GM20431 (cell line): Measurements from ENCODE around the gene POU2F3.

Experiments used
- in situ Hi-C: fragments of 300-500 bp; cut with MseI, MboI; formaldehyde crosslinking; loops from one replicate; pipeline ENCODE4 v1.15.0; 2020; ENCODE audit warnings: low sequenced_read_pairs; ENCODE audit not compliant: unreplicated experiment

POU2F3 gene

DNA sequence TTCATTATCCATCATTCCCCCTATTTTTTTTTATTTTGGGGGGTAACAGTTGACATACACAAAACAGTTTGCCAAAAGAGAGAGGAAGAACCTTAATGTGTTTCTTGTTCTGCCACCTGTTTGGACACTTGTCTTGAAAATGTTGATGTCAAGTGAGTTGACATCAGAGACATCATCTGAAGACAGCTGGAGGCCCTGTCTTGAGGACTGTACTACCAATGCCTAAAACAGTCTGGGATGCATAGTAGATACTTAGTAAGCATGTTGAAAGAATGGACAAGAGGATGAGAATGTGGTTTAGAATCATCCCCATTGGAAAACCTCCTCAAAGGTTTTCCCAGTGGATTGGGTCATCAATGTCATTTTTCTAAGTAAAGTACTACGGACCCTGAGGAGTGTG lies 93.9 kb downstream of the POU2F3 start:
- in situ Hi-C loops: no loop called here

DNA sequence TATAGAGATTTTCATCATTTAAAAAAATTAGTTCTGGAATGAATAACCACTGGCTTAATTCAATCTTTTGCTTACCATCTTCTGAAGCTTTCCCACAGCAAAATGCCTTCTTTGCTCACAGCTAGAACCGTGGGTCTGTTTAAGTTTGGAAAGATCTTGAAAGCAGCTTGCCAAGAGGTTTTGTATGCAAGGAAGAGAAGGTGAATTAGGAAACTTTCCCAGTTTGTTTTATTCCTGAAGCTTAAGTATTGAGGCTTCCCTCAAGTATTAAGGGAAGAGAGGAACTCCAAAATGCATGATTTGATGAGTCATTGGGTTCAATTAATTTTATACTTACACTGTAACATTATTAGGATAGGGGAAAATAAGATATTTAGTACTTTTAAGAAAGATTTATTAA lies 94.4 kb downstream of the POU2F3 start:
- in situ Hi-C loops: no loop called here

DNA sequence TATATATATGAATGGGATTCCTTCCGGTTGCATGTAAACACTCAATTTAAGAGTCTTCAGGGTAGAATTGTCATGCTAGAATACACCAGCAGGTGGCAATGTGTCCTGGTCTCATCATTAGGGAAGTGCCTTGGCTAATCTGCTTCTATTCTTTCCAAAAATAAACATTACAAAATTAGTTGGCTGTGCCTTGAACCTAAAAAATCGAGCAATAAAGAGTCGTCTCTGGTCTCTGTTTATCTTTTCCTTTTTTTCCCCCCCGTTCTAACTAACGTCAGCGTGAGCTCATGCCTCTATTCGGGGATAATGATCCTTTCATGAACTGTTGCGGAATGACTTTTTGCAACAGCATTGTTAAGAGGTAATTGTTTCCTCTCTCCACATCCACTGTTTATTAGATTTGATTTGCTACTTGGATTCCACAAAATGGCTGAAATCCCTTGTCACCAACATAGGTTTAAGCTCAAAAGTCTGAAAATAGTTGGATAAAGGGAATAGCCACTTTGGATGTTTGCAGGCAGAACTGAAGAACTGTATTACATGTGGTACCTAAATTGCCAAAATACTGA lies 95.0 kb downstream of the POU2F3 start:
- in situ Hi-C loops: no loop called here

DNA sequence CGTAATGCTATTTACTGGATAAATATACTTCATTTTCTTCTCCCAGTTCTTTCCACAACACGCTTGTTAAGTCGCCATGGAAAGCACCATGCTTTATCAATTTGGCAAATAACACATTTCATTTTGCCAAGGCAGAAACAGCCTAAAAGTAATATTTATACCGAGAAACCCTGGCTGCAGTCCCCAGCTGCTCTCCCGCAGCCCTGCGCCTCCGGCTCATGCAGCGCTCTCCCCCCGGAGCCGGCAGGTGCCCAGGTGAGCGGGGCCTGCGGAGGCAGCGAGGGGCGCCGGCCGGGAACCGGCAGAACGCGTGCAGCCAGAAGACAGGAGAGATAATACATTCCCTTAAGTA lies 95.6 kb downstream of the POU2F3 start:
- in situ Hi-C loops: no loop called here

DNA sequence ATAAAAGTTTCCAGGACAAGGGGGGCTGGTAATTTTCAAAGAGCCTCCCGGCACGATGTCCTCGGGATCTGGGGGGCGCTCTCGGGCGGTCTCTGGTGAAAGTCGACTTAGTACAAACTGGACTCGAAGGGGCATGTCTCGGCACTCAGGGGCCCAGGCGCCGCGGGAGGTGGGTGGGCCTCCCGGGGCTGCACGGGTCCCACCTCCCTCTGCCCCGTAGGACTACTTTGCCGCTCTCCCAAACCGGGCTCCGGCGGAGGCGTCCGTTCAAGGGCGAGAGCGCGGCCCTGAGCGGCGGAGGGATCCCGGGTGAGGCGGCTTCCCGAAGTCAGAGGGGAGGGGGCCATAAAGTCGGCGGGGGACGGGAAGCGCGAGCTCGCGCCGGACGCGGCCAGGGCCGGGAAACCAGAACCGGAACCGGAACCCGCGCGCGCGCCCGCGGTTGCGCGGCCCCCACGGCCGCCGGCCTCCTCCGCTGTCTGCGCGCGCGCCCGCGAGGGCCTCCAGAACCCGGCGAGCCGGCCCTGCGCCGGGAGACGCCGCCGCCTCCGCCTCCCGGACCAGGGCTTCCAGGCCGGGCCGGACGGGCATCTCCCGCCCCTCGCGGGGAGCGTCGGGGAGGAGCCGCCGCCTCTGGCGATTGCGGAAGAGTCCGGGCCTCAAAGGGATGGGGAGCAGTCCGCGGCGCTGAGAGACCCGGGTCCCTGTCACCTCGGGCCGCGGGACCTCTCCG lies 96.1 kb downstream of the POU2F3 start, which contains the start of gene ARHGEF12:
ARHGEF12 (plus strand) TSS at position 506 of the 733 bp plus-strand sequence. CDS start 831 bp downstream, outside the sequence.
- in situ Hi-C loops: no loop called here

DNA sequence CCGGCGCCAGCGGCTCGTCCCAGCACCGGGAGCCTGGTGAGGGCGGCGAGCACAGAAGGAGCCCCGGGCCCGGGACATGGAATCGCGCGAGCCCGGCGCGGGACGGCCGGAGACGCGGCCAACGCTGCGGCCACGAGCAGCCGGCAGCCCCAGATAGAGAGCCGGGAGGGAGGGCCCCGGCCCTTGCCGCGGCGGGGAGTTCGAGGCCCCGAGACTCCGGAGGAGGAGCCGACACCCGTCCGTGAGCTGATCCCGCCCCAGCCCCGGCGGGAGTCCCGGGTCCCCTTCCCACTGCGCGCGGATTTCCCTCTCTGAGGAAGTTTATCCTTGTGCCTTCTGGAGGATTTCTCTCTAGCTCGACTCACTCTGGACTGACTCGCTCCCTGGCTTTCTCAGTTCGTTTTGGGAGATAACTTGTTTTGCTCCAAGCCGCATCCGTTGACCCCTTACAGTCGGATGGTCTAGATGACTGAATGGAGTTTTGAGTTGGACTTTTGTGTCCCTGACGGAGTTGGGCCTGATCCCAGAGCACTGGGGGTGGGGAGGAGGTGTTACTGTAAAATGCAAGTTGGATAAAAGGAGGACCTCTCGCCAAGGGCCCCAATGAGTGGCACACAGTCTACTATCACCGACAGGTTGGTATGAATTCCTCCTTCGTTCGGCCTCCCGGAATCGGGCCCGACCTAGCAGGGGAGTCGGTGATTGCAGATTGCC lies 96.9 kb downstream of the POU2F3 start:
- in situ Hi-C loops: no loop called here

DNA sequence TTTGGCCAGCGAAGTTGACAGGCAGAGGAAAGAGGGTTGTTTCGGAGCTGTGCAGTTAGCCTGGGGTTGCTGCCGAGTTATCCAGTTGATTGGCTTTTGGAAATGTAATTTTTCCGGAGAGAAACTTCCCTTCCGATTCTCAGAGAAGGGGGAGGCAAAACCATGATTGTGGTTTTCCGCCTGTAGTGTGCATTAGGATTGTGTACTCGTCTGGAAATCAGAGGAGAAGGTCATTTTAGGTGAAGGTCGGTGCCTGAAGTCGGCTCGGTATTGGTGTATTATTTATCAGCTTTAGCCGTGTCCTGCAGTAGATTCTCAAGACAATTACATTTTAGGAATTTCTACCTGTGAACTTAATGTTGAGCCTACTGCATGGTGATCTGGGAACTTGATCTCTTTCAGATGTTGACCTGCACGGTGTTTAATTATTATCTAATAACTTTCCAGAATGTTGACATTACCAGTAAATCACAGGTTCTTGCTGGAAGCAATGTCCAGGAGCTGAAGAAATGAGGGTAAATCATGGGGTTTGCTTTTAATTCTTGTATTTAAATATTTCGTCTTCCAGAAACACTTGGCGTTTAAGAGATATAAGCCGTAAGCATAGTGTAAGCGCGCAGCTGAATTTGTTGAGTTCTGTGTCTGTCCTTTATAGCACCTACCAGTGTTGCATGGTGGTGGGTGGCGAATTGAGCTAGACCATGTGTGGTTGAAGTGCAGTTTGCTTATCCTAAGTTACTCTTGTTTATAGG lies 97.6 kb downstream of the POU2F3 start:
- in situ Hi-C loops: no loop called here

DNA sequence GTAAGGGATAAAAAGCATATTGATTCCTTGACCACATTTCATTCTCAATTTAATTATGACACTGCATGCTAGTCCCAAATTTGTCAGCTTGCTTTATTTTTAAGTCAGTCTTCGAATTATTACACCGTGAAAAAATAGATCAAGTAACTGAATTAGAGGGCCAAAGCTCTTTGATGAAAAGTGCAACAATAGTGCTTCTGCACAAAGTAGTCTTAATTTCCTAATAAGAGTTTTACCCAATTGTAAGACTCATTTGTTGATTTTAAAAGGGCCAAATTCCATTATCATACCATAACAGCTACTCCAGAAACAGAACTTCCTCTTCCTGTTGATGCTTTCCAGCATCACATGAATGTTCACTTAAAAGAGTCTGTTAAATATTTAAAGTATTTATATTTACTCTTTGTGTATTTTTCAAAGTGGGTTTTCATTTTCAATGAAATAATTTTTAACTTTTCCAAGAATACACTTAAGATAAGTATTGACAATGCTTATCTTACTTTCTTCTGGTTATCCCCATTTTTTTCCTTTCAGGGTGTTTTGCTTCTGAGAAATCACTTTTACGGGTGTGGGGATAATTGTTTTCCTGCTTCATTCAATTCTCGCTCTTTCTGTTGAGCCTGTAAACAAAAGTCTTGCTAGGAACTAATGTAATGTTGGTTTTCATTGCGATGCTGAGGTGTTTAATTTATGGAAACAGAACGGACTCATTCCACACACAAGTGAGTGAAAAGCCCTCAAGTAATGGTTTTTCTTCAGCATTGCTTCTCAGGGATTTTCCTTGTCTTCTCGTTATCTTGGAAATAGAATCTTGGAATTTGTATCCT lies 98.4 kb downstream of the POU2F3 start:
- in situ Hi-C loops: no loop called here

DNA sequence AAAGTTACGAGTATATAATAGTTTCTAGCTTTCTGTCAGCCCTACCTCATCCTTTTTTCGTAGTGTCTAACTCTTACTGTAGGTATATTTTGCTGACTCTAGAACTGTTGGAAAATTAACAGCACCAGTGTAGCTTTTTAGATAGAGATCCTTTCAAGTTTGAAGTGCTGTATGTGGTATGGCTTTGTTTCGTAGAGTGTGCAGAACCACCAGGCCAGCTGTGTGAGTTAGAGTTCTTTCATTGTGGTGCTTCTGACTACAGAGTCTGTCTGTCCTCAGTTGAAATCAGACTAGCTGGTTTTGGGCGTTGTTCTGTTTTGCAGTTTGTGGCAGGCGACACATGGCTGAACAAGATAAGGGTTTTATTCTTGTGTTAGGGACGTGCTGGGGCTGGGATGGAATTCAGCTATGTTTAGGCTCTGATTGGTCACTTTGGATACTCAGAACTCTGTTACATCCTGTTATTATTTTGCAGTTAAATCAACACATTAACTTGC lies 99.5 kb downstream of the POU2F3 start:
- in situ Hi-C loops: no loop called here

DNA sequence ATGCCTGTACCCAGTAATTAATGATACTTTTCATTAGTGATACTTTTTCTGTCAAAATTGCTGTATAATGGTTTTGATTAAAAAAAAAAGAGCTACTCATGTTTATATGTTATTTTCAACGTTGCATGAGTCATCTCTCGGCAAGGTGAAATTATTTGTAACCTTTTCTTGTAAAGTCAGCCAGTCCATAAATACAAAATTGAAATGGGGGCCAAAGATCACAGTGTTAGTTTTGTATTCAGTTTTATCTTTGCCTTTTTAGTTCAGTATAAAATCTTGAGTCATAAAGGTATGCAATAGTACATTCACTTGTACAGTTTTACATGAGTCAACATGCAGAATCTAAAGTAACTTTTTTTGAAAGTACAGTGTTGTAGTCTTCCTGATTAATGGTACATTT lies 100.6 kb downstream of the POU2F3 start:
- in situ Hi-C loops: no loop called here

DNA sequence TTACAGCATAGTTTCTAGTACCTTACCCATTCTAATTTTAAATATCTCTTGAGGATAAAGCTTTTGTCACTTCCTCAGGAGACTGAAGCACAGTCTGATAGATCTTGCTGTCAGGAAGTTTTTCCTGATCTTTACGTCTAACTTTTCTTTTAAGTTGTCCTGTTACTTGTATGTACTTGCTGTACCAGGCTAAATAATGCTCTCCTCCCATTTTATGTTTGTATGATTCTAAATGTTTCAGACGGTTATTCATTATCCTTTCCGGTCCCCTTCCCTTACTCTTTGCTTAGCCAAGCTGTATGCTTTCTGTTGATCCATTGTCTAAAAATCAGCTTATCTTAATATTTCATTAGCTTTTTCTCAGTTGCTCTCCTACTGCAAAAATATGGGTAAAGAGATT lies 102.3 kb downstream of the POU2F3 start:
- in situ Hi-C loops: no loop called here

DNA sequence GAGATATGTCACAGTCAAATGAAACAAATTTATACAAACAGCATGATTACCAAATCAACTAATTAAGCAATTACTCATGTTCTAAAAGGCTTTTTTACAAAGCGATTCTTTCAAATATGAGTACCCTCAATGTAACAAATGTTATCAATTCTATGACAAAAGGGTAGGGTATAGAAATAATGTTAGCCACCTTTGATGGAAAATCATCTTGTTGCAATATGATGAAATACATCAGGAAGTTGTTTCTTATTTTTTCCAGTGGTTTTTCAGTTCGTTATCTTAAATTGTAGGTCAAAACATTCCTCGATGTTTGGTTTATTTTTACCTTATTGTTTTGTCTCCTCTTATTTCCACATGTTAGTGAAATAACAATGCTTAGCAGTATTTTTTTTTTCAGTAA lies 102.7 kb downstream of the POU2F3 start:
- in situ Hi-C loops: no loop called here

DNA sequence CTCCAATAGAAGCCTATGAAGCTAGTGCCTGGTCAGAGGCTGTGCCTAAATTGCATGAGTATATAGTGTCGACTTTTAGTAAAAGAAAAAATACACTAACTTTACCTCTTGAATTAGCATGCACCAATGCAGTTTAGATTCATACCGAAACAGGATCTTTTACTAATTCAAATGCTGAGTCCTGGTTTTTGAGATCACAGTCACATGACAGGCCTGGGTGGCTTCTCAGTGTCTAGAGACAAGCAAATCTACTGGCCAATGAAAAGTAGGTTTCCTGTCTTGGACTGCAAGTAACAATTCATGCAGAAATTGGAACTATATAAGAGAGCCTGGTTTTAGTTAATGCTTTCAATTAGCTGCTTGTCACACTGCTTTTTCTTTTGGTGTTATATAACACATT lies 103.5 kb downstream of the POU2F3 start:
- in situ Hi-C loops: no loop called here

DNA sequence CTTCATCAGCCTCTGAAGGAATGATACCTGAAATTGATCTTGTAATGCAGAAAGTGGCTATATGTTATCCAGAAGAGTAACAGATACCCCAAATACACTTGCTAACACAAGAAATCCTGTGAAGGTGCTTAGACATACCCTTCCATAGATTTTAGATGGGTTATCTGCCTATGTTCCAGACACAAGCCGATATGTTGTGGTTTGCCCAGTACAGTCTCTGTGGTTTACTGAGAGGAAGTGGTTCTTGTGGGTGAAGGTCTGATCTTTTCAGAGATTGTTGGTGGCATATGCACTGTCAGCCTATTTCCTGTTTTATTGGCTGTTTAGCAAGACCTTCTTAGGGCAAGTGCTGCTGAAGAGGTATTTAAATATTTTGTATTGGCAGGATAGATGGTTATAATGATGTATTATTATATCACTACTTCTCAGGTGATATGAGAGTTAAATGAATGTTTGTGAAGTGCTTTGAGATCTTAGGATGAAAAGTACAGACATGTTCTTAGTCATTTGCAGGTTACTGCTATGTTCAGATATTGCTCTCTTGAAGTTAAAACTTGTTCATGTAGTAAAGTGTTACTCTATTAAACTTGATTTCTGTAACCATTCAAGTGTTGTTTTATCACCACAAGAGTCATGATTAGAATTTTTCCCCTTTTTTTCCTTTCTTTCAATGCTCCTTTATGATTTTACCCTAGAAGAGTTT lies 104.5 kb downstream of the POU2F3 start:
- in situ Hi-C loops: no loop called here

DNA sequence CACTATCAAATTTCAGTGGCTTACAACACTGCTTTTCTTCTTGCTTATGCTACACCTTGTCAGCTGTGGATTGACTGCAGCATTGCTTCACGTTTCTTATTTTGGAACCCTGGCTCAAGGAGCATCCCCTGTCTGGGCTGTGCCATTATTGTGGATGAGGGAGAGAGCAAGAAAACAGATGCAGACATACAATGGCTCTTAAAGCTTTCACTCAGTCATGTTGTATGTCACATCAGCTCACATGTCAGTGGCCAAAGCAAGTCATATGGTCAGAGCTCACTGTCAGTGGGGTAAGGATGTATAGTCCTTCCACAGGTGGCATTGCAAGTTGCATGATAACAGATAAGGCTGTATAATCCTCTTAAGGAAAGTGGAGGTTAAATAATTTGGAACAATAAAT lies 106.3 kb downstream of the POU2F3 start:
- in situ Hi-C loops: no loop called here

DNA sequence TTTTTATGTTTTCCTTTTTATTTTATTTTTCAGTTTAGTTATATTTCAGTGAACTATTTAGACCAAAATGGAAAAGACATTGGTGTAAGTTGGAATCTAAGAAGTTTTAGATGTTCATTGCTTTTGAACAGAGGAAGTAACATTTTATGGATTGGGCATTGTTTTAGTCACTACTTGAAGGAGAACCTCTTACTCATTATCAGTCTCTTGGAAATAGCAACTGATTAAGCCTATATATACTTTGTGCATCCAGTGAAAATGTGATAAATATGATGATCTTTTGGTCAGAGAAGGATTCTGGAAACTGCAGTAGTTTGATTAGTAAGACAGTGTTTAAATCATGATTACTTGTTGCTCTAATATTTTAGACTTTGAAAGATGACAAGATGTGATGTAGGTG lies 110.7 kb downstream of the POU2F3 start:
- in situ Hi-C loops: no loop called here

DNA sequence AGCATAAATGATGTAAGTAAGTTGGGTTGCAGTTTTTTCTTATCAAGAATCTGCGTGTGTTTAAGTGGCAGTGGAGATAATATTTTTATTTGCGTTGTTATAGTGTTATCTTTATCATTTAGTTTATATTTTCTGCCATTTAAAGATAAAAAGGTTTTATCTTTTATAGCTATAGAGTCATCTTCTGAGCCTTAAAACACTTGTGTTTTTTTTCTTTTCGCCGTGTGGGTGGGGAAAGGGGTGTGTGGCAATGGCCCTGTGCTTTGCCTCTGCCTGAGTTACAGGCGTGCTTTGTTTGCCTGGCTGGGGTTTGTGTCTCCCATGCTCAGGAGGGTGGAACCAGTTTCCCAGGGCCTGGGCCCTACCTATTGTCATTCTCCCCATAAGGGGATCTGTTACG lies 112.5 kb downstream of the POU2F3 start:
- in situ Hi-C loops: no loop called here

DNA sequence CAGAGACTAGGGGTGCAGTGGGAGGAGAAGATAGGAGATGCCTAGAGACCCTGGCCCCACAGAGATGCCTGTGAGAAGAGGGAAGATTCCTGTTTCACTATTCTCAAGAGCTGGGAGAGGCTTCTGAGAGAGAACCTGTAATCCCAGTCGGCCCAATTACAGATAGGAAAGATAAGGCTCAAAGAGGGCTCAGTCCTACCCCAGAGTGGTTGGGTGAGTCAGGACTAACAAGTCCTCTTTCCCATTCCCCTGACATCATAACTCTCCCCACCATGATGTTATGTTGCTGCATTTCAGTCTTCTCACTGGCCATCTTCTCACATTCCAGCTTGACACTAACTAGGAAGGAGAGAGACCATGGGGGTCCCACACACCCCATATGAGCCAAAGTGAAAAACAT lies 114.1 kb downstream of the POU2F3 start:
- in situ Hi-C loops: no loop called here

DNA sequence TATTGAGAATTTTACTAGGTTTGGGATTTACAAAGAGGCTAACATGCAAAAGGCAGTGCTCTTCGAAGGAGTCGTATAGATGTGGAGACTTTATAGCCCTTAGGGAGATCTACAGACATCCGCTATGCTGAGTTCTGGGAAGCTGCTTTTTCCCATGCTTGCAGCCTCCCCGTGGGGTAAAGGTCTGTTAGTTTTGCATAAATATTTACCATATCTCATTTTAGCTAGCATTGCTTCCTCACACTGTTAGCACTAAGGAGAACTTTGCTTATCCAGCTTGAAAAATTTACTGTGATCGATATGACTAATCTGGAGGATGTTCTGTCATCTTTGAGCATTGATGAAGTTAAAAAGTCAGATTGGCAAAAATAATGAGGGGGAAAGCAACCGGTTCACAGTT lies 114.8 kb downstream of the POU2F3 start:
- in situ Hi-C loops: no loop called here
